ENCODE data around the gene SLC35A1.

The SLC35A1 gene

DNA sequence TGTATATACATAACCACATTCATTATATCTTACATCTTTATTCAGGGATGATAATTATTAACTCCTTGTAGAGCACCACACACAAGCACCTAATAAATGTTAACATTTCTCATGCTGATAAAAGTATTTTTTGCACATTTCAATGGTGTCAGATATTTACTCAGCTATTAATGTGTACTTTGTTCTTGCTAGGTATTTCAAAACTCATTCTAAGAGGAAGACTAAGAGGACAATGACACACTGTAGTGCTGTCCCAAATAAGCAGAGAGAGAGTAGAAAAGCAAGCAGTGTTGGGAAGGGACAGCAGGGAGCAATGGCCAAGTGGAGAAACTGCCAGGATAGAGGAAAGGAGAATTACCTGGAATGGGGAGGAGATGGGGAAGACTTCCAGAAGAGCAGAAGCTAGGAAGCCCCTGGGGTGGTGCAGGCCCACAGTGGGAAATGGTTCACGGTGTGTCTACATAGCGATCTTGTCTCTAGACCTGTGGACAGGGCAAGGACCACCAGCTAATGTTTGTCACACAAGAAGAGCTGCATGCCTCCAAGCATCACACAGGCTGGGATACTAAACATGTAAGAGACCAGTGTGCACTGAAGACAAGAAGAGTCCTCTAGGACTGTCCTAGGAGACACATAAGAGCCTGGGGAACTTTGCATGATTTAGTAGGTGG, 61.7 kb downstream of the SLC35A1 start:
- no peak for DNase-seq

- no peak for DNase-seq
These were observed 65.9 kb downstream of the SLC35A1 start for GRCh38 chr6:87538510-87539260.

DNA sequence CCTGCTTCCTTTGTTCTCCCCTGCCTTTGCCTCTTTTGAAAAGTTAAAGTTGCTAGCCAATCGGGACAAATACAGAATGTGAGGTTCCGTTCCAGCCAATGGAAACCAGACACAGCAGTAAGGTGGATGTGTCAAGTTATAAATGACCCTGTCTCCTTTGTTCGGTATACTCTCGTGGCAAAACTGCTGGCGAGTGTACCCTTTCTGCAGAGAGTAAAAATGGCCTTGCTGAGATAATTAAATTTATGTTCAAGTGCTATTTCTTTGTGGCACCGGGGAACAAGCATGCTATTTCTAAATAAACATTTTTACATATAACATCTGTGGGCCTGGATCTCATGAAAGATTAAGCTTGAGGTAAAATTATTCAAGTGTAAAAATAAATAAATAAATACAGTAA, 66.8 kb downstream of the SLC35A1 start:
- no peak for DNase-seq

GRCh38 chr6:87540539-87540938, 67.8 kb downstream of the SLC35A1 start:
- DNase-seq = no peak

- no peak for DNase-seq
These were observed 68.3 kb downstream of the SLC35A1 start for GRCh38 chr6:87541041-87541440.

DNA sequence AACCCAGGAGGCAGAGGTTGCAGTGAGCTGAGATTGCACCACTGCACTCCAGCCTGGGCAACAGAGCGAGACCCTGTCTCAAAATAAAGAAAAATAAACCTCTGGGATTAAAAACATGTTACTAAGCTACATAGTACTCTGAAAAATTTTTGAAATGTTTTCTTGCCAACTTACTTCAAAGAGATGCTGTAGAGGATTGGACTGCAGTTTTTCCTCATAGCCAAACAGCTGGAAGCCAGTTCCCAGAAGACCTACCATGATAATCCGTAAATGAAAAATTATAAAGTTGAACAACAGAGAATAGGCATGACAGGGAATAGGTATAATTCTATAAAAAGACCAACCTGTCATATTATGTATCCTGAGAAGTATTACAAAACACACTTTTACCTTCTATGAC, 69.0 kb downstream of the SLC35A1 start:
- no peak for DNase-seq

- no peak for DNase-seq
These were observed 71.1 kb downstream of the SLC35A1 start for GRCh38 chr6:87543696-87544473.

DNA sequence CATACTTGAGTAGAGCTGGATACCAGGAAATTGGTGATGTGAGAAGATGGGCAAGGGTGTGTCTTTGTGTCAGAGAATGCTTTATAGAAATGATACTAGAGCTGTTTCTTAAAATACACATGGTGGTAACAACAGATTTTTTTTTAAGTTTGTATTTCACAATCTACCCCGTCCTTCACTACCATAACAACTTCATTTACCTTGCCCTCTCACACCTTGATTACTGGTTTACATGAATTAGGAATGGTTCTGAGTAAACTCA, 71.6 kb downstream of the SLC35A1 start:
- DNase-seq = no peak

- no peak for DNase-seq
These were observed 79.0 kb downstream of the SLC35A1 start for GRCh38 chr6:87551799-87552198.

DNA sequence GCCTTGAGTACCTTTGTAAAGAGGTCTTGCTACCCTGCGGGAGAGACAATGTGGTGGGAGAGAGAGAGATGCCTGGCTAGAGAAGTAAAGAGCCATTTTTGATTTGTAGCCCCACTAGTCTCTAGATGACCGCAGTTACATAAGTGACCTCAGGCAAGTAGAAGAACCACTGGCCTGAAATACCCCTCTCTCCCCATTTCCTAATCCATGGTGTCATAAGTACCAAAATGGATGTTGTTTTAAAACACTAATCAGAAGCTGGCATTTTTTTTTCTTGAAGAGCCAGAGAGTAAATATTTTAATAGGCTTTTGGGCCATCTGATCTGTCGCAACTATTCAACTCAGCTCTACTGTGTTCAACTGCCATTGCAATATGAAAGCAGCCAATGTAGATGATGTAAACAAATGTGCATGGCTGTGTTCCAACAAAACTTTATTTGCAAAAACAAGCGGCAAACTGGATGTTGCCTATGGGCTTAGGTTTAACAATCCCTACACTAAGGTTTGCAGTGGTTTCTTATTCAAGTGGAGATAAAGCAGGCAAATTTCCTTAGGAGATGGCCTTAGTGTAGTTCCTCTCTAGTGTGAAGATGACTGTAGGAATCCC, 80.5 kb downstream of the SLC35A1 start:
- no peak for DNase-seq

DNA sequence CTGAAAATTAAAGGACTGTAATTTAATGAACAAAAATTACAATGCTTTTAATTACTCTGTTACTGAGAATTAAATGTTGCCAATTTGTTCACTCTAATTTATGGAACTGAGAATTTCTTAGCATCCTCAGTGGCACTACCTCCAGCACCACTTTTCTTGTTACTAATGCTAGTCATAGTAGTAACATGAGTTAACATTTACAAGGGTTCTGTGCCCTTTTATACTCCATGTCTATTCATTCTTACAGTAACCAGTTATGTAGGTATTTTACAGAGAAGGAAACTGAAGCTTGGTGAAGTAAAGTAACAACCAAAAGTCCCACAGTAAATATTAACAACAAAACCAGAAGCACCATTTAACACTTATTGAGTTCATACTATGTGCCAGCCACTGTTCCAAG, 82.7 kb downstream of the SLC35A1 start:
- DNase-seq = no peak

DNA sequence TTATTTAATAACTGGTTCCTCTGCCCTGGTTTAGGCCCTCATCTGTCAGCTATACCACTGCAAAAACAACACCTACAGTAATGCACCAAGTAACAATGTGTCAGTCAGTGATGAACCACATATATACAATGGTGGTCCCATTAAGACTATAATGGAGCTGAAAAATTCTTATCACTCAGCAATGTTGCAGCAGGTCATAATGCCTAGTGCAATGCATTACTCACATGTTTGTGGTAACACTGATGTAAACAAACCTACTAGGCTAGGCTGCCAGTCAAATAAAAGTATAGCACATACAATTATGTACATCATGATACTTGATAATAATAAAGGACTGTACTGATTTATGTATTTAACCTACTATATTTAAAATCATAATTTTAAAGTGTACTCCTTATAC, 85.7 kb downstream of the SLC35A1 start:
- no peak for DNase-seq

- DNase-seq = no peak
These were observed 88.2 kb downstream of the SLC35A1 start for GRCh38 chr6:87561017-87561416.
